Measurements from ENCODE around the gene FOXK1. TPM values are rescaled to one million over a fixed set of nuclear protein-coding genes. Genes with fewer than 3 reads are reported as not detected.

FOXK1 gene
- total and polyA plus RNA-seq, 2 experiments from 2014 or later: 2.3 to 12.7 TPM

GRCh38 chr7:4690953-4691856 lies 9.1 kb downstream of the FOXK1 start:
- H3K27me3 Mint-ChIP-seq (ENCODE audit: insufficient read depth, low read depth, poor library complexity): no peaks in the 10 kb centered on the region
- TF ChIP-seq, protein P1, sequence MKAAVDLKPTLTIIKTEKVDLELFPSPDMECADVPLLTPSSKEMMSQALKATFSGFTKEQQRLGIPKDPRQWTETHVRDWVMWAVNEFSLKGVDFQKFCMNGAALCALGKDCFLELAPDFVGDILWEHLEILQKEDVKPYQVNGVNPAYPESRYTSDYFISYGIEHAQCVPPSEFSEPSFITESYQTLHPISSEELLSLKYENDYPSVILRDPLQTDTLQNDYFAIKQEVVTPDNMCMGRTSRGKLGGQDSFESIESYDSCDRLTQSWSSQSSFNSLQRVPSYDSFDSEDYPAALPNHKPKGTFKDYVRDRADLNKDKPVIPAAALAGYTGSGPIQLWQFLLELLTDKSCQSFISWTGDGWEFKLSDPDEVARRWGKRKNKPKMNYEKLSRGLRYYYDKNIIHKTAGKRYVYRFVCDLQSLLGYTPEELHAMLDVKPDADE (IDR thresholded peaks at IDR 0.05): no peak
- no peak for TF ChIP-seq POLR2AphosphoS5 (IDR thresholded peaks at IDR 0.05; ENCODE audit: low read depth)
- TF ChIP-seq JUNB (IDR thresholded peaks at IDR 0.05; ENCODE audit: unreplicated experiment): no peak
- no peak overlapping the region for H3K4me2 ChIP-seq
- peaks cover 83% of the 10 kb centered on the region for H3K79me2 ChIP-seq (replicated peaks; ENCODE audit: insufficient read depth)
- no peaks in the 10 kb centered on the region for H3F3A ChIP-seq (replicated peaks; ENCODE audit: low read depth)
- peaks cover 10% of the 10 kb centered on the region; the same call in 2 of the 3 replicates for H3K4me1 Mint-ChIP-seq
- no peak overlapping the region for H3K27ac ChIP-seq (ENCODE audit: low read depth)
- no peaks in the 10 kb centered on the region for H3K36me3 Mint-ChIP-seq (ENCODE audit: low read depth)
- no peaks in the 10 kb centered on the region for H3K9me2 ChIP-seq (ENCODE audit: insufficient read depth)
- H3K9me3 Mint-ChIP-seq: no peaks in the 10 kb centered on the region
- H3K27me3 ChIP-seq (ENCODE audit: insufficient read depth): no peaks in the 10 kb centered on the region
- H3K4me3 ChIP-seq: no peak overlapping the region
- peaks cover 77% of the 10 kb centered on the region for H4K20me1 ChIP-seq (replicated peaks; ENCODE audit: insufficient read depth)
- H3K27ac Mint-ChIP-seq: no peak overlapping the region
- DNase-seq (ENCODE audit: low spot score) (no peak), ATAC-seq (no peak)
- H2AFZ ChIP-seq: no peak overlapping the region
- H3K4me3 Mint-ChIP-seq: no peak overlapping the region
- H3K4me1 ChIP-seq (ENCODE audit: insufficient read depth): no peaks in the 10 kb centered on the region
- H3K36me3 ChIP-seq (ENCODE audit: insufficient read depth): no peaks in the 10 kb centered on the region

DNA sequence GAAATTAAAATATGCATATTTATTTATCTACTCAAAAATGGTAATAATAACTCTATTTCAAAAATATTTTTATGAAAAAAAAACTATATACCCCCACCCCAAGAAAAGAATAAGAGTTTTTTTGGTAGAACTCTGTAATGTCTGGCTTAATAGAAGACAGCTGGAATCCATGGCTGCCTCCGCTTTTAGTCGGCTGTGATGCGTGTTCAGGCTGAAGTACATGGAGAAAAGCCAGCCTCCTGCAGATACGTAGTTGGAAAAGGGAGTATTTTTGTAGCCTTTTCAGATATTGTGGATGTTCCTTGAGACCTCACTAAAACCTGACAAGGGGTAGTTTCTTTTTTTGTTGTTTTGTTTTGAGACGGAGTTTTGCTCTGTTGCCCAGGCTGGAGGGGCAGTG lies 10.0 kb downstream of the FOXK1 start:
- Mint-ChIP-seq H3K9me3 (no peaks in the 10 kb centered on the region), H3K4me1 (peaks cover 10% of the 10 kb centered on the region; the same call in 2 of the 3 replicates), H3K4me3 (no peak overlapping the region), H3K27me3 (ENCODE audit: insufficient read depth, low read depth, poor library complexity) (no peaks in the 10 kb centered on the region), H3K36me3 (ENCODE audit: low read depth) (no peaks in the 10 kb centered on the region), H3K27ac (no peak overlapping the region)
- peaks cover 80% of the 10 kb centered on the region for H3K79me2 ChIP-seq (replicated peaks; ENCODE audit: insufficient read depth)
- H3F3A ChIP-seq (replicated peaks; ENCODE audit: low read depth): no peaks in the 10 kb centered on the region
- H2AFZ ChIP-seq: no peak overlapping the region
- no peaks in the 10 kb centered on the region for H3K36me3 ChIP-seq (ENCODE audit: insufficient read depth)
- H4K20me1 ChIP-seq (replicated peaks; ENCODE audit: insufficient read depth): peaks cover 77% of the 10 kb centered on the region
- no peak for ATAC-seq
- no peak overlapping the region for H3K4me3 ChIP-seq
- no peaks in the 10 kb centered on the region for H3K27me3 ChIP-seq (ENCODE audit: insufficient read depth)
- H3K4me1 ChIP-seq (ENCODE audit: insufficient read depth): no peaks in the 10 kb centered on the region
- H3K9me2 ChIP-seq (ENCODE audit: insufficient read depth): no peaks in the 10 kb centered on the region
- H3K27ac ChIP-seq (ENCODE audit: low read depth): no peak overlapping the region
- H3K4me2 ChIP-seq: no peak overlapping the region
- no peak for DNase-seq (ENCODE audit: low spot score)
- TF ChIP-seq EZH2 (IDR thresholded peaks at IDR 0.05; ENCODE audit: low read depth, unreplicated experiment): no peak
- TF ChIP-seq POLR2AphosphoS5 (IDR thresholded peaks at IDR 0.05; ENCODE audit: low read depth): no peak
- no peak for TF ChIP-seq ZNF114 (CRISPR knock-in tag; IDR thresholded peaks at IDR 0.05)
- TF ChIP-seq STAT1 (IDR thresholded peaks at IDR 0.05; ENCODE audit: unreplicated experiment): no peak
- TF ChIP-seq, protein P1 (IDR thresholded peaks at IDR 0.05): no peak
- no peak for TF ChIP-seq CTCF (conservative IDR thresholded peaks at IDR 0.05; ENCODE audit: low read depth in 2 of 2)
- TF ChIP-seq ZNF462 (CRISPR knock-in tag; IDR thresholded peaks at IDR 0.05): no peak
- no peak for TF ChIP-seq CREB1 (CRISPR knock-in tag; IDR thresholded peaks at IDR 0.05; ENCODE audit: low read depth)
